ENCODE measurements around the gene TSSK3.

GRCh38 chr1:32386676-32387392 lies 24.5 kb downstream of the TSSK3 start:
- TF ChIP-seq CTCF (IDR thresholded peaks at IDR 0.05) (no peak), POLR2A (IDR thresholded peaks at IDR 0.05) (no peak)

Data from Peyer's patch (tissue), 4 donors.